Stimulated activated naive CD4-positive, alpha-beta T cell treated with Interleukin-2 at 50 U/mL for 16 hours (primary cell): ENCODE results near the gene CFAP161.

Source experiments
- DNase-seq: peaks from one replicate; lab custom pipeline; 2025; lab: John Stamatoyannopoulos, UW

Gene CFAP161

GRCh38 chr15:81133782-81134461 lies at the start of gene CFAP161:
Gene CFAP161 (plus strand): TSS chr15:81134270. CDS start chr15:81134330, 60 bp downstream.
- DNase-seq: peak; percentile 2

GRCh38 chr15:81084716-81085115 lies 49.4 kb upstream of the CFAP161 start:
- no peak for DNase-seq

- DNase-seq: no peak
Measured at GRCh38 chr15:81085213-81085612, 48.9 kb upstream of the CFAP161 start.

GRCh38 chr15:81085898-81086297 lies 48.2 kb upstream of the CFAP161 start:
- no peak for DNase-seq

- DNase-seq: no peak
Measured at GRCh38 chr15:81087066-81087465, 47.0 kb upstream of the CFAP161 start.

GRCh38 chr15:81087694-81088093 lies 46.4 kb upstream of the CFAP161 start:
- DNase-seq: no peak

- DNase-seq: no peak
Measured at GRCh38 chr15:81088470-81089013, 45.5 kb upstream of the CFAP161 start.

GRCh38 chr15:81091889-81092558 lies 42.0 kb upstream of the CFAP161 start:
- DNase-seq: no peak

GRCh38 chr15:81092559-81092902 lies 41.5 kb upstream of the CFAP161 start:
- no peak for DNase-seq

- DNase-seq: no peak
Measured at GRCh38 chr15:81093961-81094360, 40.1 kb upstream of the CFAP161 start.

- DNase-seq: no peak
Measured at GRCh38 chr15:81095690-81096365, 38.2 kb upstream of the CFAP161 start.

GRCh38 chr15:81096398-81096797 lies 37.7 kb upstream of the CFAP161 start:
- DNase-seq: no peak

- DNase-seq: no peak
Measured at GRCh38 chr15:81097116-81097889, 36.8 kb upstream of the CFAP161 start.

GRCh38 chr15:81097890-81098280 lies 36.2 kb upstream of the CFAP161 start:
- no peak for DNase-seq

- no peak for DNase-seq
Measured at GRCh38 chr15:81098349-81098748, 35.7 kb upstream of the CFAP161 start.

GRCh38 chr15:81098861-81099651 lies 35.0 kb upstream of the CFAP161 start:
- no peak for DNase-seq

GRCh38 chr15:81101894-81102815 lies 31.9 kb upstream of the CFAP161 start:
- no peak for DNase-seq

GRCh38 chr15:81103857-81104256 lies 30.2 kb upstream of the CFAP161 start:
- DNase-seq: no peak

GRCh38 chr15:81105545-81105944 lies 28.5 kb upstream of the CFAP161 start:
- DNase-seq: no peak

- no peak for DNase-seq
Measured at GRCh38 chr15:81106560-81106959, 27.5 kb upstream of the CFAP161 start.
